Activated CD4-positive, alpha-beta T cell treated with anti-CD3 and anti-CD28 coated beads, Interleukin-2, amount 50 U/mL, for 4 hours (primary cell): Measurements from ENCODE around the gene VPS26C.
"Not testable (repeated sequence)": the region's sequence is repeated elsewhere in the genome, so short reads cannot be mapped to it uniquely, and the experiment has no call there.

Source experiments
- DNase-seq, 2 experiments: peaks; one replicate each; pipeline ENCODE4 v3.0.0-alpha.2; 2020

The VPS26C gene

GRCh38 chr21:37227071-37228002 lies 39.8 kb downstream of the VPS26C start:
- no peak for DNase-seq

GRCh38 chr21:37226041-37226920 lies 40.9 kb downstream of the VPS26C start:
- no peak for DNase-seq

GRCh38 chr21:37224861-37225839 lies 42.0 kb downstream of the VPS26C start:
- peak; percentile 12 to 20 for DNase-seq

- no peak for DNase-seq
These were observed 43.3 kb downstream of the VPS26C start for GRCh38 chr21:37223804-37224345.

- not testable (repeated sequence) for DNase-seq
These were observed 44.9 kb downstream of the VPS26C start for GRCh38 chr21:37222248-37222647.

- peak; percentile 96 to 97 for DNase-seq
These were observed 46.0 kb downstream of the VPS26C start for GRCh38 chr21:37220981-37221664.

GRCh38 chr21:37220433-37220980 lies 46.6 kb downstream of the VPS26C start:
- peak; percentile 10 to 12 for DNase-seq

GRCh38 chr21:37219761-37220432 lies 47.2 kb downstream of the VPS26C start:
- DNase-seq: peak in 1 of 2 experiments; percentile 33

GRCh38 chr21:37214952-37215351 lies 52.2 kb downstream of the VPS26C start:
- no peak for DNase-seq

GRCh38 chr21:37210799-37211198 lies 56.3 kb downstream of the VPS26C start:
- DNase-seq: no peak

- DNase-seq: no peak
These were observed 57.0 kb downstream of the VPS26C start for GRCh38 chr21:37210130-37210529.

GRCh38 chr21:37208741-37209225 lies 58.4 kb downstream of the VPS26C start:
- no peak for DNase-seq

- no peak for DNase-seq
These were observed 58.9 kb downstream of the VPS26C start for GRCh38 chr21:37208056-37208721.

GRCh38 chr21:37207441-37208009 lies 59.6 kb downstream of the VPS26C start:
- no peak for DNase-seq

- no peak for DNase-seq
These were observed 60.6 kb downstream of the VPS26C start for GRCh38 chr21:37206496-37206895.

GRCh38 chr21:37204580-37204979 lies 62.6 kb downstream of the VPS26C start:
- DNase-seq: no peak

GRCh38 chr21:37202221-37203110 lies 64.7 kb downstream of the VPS26C start:
- DNase-seq: no peak
